NCI-H2081 treated with DMSO at 0.1 percent for 48 hours (cell line): ENCODE data around the gene AVP.
"Not testable (repeated sequence)": the region's sequence is repeated elsewhere in the genome, so short reads cannot be mapped to it uniquely, and the experiment has no call there.

Source experiments
- DNase-seq: peaks from one replicate; lab custom pipeline; 2025; lab: John Stamatoyannopoulos, UW

AVP gene, protein sequence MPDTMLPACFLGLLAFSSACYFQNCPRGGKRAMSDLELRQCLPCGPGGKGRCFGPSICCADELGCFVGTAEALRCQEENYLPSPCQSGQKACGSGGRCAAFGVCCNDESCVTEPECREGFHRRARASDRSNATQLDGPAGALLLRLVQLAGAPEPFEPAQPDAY

GRCh38 chr20:3084283-3084985 is at the start of gene AVP:
TSS of gene AVP (minus strand) at chr20:3084724. CDS start at chr20:3084674, 50 bp downstream.
- no peak for DNase-seq

GRCh38 chr20:3134151-3134550 is 49.6 kb upstream of the AVP start:
- DNase-seq: no peak

DNA sequence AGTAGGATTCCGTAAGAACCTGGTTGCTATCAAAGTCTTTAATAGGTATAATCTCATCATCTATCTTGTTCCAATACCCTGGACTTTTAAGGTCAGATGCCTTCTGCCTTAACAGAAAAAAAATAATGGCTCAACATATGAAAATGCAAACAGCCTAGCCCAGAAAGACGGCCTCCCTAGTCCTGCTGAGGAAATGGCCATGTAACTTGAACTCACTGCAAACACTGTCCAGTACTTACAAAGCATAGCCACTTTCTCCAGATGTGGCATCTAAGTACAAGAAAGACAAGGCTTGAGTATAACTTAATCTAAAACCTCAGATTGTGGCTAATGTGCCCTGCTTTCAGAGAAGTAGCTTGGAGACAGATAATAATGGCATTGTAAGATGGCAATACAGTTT is 48.6 kb upstream of the AVP start:
- no peak for DNase-seq

- DNase-seq: no peak
Measured at GRCh38 chr20:3130051-3130600, 45.6 kb upstream of the AVP start.

DNA sequence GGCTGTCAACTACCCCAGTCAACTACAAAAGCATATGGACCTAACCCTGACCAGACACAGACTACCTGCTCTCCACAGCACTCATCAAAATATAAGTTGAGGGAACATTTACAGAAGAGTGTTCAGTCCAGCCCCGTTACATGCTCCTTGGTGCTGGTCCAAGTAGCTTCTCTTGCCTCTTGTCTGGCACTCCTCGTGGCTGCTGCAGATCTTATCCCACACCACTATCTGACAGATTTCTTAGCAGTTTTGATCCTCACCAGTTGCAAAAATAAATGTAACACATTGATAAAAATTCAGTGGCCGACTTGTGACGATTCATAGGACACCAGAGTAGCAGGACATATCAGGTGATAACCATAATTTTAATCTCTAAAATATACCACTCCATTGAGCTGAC is 44.6 kb upstream of the AVP start:
- DNase-seq: no peak

DNA sequence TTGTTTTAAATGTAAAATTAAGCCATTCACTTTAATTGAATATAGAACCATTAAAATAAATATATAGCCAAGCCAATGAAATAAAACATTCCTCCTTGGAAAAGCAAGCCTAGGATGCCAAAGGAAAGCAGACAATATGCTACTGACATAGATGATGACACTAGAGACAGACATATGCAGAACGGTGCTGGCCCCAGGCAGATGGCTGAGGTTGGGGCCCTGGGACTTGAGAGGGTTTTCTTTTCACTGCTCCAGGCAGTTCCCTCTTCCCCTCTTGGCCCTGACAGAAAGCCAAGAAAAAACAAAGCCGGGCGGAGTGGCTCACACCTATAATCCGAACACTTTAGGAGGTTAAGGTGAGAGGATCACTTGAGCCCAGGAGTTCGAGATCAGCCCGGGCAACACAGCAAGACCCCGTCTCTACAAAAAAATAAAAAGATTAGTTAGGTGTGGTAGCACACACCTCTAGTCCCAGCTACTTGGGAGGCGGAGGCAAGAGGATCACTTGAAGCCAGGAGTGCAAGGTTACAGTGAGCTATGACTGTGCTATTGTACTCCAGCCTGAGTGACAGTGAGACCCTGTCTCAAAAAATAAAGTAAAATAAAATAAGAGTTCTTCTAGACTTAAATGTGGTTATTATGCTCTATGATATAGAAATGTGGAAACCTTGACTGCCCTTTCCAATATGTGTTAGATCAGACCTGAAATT is 43.9 kb upstream of the AVP start:
- DNase-seq: no peak

DNA sequence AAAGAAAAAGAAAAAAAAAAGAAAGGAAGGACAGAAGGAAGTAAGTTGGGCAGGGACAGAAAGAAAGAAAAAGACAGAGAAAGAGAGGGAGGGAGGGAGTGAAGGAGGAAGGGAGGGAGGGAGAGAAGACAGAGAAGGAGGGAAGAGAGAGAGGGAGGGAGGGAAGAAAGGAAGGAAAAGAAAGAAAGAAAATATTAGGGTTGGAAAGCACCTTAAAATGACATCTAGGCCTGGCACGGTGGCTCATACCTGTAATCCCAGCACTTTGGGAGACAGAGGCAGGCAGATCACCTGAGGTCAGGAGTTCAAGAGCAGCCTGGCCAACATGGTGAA is 42.0 kb upstream of the AVP start:
- no peak for DNase-seq

DNA sequence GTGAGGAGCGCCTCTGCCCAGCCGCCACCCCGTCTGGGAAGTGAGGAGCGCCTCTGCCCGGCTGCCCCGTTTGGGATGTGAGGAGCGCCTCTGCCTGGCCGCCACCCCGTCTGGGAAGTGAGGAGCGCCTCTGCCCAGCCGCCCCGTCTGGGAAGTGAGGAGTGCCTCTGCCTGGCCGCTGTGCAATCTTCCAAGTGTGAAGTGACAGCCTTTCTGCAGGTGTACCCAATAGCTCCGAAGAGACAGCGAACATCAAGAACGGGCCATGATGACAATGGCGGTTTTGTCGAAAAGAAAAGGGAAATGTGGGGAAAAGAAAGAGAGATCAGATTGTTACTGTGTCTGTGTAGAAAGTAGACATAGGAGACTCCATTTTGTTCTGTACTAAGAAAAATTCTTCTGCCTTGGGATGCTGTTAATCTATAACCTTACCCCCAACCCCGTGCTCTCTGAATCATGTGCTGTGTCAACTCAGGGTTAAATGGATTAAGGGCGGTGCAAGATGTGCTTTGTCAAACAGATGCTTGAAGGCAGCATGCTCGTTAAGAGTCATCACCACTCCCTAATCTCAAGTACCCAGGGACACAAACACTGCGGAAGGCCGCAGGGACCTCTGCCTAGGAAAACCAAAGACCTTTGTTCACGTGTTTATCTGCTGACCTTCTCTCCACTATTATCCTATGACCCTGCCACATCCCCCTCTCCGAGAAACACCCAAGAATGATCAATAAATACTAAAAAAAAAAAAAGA is 41.4 kb upstream of the AVP start:
- not testable (repeated sequence) for DNase-seq

DNA sequence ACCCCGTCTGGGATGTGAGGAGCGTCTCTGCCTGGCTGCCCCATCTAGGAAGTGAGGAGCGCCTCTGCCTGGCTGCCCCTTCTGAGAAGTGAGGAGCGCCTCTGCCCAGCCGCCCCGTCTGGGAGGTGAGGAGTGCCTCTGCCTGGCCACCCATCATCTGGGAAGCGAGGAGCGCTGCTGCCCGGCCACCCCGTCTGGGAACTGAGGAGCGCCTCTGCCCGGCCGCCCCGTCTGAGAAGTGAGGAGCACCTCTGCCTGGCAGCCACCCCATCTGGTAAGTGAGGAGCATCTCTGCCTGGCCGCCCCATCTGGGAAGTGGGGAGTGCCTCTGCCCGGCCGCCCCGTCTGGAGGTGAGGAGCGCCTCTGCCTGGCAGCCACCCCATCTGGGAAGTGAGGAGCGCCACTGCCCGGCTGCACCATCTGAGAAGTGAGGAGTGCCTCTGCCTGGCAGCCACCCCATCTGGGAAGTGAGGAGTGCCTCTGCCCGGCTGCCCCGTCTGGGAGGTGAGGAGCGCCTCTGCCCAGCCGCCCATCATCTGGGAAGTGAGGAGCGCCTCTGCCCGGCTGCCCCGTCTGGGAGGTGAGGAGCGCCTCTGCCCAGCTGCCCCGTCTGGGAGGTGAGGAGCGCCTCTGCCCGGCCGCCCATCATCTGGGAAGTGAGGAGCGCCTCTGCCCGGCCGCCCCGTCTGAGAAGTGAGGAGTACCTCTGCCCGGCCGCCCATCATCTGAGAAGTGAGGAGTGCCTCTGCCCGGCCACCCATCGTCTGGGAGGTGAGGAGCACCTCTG is 40.4 kb upstream of the AVP start:
- DNase-seq: not testable (repeated sequence)

DNA sequence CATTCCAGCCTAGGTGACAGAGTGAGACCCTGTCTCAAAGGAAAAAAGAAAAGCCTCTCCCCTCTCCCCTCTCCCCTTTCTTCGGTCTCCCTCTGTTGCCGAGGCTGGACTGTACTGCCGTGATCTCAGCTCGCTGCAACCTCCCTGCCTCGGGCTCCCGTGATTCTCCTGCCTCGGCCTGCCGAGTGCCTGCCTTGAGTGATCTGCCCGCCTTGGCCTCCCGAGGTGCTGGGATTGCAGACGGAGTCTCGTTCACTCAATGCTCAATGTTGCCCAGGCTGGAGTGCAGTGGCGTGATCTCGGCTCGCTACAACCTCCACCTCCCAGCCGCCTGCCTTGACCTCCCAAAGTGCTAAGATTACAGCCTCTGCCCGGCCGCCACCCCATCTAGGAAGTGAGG is 39.6 kb upstream of the AVP start:
- DNase-seq: not testable (repeated sequence)

DNA sequence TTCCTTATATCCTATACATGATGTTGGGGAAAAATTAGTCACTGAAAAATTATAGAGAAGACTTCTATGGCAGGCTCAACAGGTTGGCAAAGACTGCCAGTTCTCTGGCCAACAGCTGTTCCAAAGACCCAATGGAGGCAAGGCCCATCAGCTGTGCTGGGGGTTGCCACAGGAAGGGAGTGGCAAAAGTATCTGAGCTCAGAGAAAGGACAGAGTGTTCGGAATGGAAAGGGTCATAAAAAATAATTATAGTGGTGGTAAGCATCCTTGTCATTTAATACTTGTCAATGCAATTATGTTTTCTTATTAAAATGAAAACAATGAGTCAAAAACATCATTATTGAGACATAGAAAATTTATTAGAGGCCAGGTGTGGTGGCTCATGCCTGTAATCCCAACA is 39.0 kb upstream of the AVP start:
- DNase-seq: no peak

DNA sequence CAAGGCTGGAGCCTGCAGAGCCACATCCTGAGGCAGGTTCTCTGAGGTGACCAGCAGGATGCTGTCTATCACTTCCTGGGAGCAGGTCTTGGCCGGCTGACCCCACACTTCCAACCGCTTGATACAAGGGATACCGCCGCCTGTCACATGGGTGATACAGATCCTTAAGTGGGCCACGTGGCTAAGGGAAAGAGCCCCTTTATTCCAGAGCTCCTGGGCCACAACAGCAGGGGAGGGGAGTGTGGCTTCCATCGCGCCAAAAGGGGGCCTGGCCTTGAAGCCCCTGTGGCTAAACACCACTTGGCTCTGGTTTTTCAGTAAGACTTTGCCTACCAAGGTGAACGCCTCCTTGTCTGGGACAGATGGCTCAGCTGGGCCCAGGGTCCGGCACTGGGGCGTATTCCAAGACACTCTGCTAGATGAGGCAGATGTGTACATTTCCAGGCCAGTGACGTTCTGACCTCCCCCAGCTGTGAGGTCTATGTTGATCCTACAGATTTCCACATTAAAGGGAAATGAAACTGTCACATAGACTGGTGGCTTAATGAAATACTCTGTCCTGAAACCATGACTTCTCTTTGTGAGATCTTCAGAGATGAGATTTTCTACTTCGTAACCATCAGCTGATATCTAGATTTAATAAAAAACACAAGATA is 37.6 kb upstream of the AVP start:
- DNase-seq: no peak

GRCh38 chr20:3121271-3121911 is 36.9 kb upstream of the AVP start:
- DNase-seq: no peak

DNA sequence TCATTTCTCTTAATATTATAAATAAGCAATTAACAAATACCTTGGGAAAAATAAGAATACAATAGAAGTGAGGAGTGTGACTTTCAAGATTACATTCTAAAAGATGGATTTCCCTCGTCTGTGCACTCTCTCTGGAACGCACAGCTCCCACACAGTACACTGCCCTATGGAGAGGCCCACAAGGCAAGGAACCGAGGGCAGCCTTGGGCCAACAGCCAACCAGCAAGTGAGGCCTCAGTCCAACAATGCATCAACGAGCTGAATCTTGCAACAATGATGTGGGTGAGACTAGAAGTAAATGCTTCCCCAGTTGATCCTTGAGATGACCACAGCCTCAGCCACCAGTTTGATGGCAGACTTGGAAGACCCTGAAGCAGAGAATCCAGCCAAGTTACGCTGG is 34.5 kb upstream of the AVP start:
- no peak for DNase-seq

- not testable (repeated sequence) for DNase-seq
Measured at GRCh38 chr20:3117839-3118379, 33.4 kb upstream of the AVP start.

- DNase-seq: no peak
Measured at GRCh38 chr20:3116341-3116740, 31.8 kb upstream of the AVP start.

GRCh38 chr20:3115190-3116107 is 30.9 kb upstream of the AVP start:
- no peak for DNase-seq

GRCh38 chr20:3111995-3112394 is 27.5 kb upstream of the AVP start:
- DNase-seq: no peak

DNA sequence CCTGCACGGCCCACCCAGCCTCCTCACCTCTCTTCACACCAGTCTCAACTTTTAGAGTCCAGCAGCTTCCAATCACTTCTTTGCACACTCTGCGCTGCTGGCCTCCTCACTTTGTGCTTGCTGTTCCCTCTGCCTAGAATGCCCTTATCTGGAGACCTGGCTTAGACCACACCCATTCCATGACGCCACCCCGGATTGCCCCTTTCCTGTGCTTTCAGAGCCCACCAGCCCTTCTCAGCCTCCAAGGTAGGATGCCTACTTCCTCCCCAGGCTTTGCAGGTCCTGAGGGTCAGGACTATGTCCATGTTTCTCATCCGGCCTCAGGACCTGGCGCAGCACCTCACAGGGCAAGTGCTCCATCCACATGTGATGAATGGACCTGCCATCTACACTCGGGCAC is 27.0 kb upstream of the AVP start:
- no peak for DNase-seq
